Gastroesophageal sphincter (tissue), 3 donors: ENCODE measurements around the gene FCN3.

Source experiments
- CTCF ChIP-seq, 4 experiments: fragments of 200-600 bp in 2 of 4; fragments of 450-650 bp in 2 of 4; sonication (generic) in 1 of 4; IDR thresholded peaks; one replicate each; pipeline ENCODE4 v1.5.1; 2017 to 2019; ENCODE audit warnings: antibody characterized with exemption in 4 of 4, mild to moderate bottlenecking in 2 of 4, moderate library complexity in 2 of 4
- EP300 ChIP-seq: sonication (generic); formaldehyde crosslinking; IDR thresholded peaks from one replicate; pipeline ENCODE4 v1.6.1; 2017; ENCODE audit warnings: antibody characterized with exemption, mild to moderate bottlenecking
- POLR2A ChIP-seq, 2 donors: fragments of 450-650 bp; IDR thresholded peaks; one replicate each; pipeline ENCODE4 v1.6.1; 2017; ENCODE audit warnings: antibody characterized with exemption in 2 of 2, mild to moderate bottlenecking in 2 of 2, moderate library complexity in 1 of 2
- POLR2AphosphoS5 ChIP-seq: sonication (generic); formaldehyde crosslinking; IDR thresholded peaks from one replicate; pipeline ENCODE4 v1.6.1; 2017; ENCODE audit warnings: antibody characterized with exemption

DNA sequence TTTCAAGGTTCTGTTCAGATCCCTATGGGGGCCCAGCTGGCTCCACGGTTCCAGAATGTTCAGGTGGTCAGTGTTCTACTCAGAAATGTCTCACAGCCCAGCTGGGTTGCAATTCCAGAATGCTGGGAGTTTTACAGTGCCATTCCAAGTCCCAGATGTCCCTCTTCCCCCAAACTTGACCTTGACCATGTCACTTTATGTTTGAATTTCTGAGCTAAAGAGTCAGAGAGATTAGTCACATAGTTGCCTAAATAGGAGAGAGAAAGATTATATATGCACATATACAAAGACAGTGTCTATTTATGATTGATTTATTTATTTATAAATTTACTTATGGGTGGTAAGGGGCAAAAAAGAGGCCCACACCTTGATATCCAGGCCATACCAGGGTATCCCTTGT lies 20.3 kb upstream of the FCN3 start:
- TF ChIP-seq CTCF (IDR thresholded peaks at IDR 0.05) = no peak
- no peak for TF ChIP-seq EP300
- no peak for TF ChIP-seq POLR2A (IDR thresholded peaks at IDR 0.05)
- no peak for TF ChIP-seq POLR2AphosphoS5
